GM12875 (cell line): ENCODE data around the gene IRF1.

ENCODE experiments used
- H3K4me3 ChIP-seq: one replicate; pipeline ENCODE4 v1.5.1; 2011; ENCODE audit warnings: low read depth, low read length, control low read depth
- CTCF ChIP-seq: IDR thresholded peaks from 2 replicates; pipeline ENCODE4 v1.5.1; 2011; ENCODE audit warnings: low read depth, mild to moderate bottlenecking, control low read depth, inconsistent platforms, low read length, moderate library complexity, borderline replicate concordance; ENCODE audit not compliant: insufficient read depth

IRF1 gene

GRCh38 chr5:132435886-132436285 lies 54.7 kb downstream of the IRF1 start:
- no peak for TF ChIP-seq CTCF
- H3K4me3 ChIP-seq: no peak overlapping the region

- no peak for TF ChIP-seq CTCF
- H3K4me3 ChIP-seq: no peak overlapping the region
These were observed 55.1 kb downstream of the IRF1 start for GRCh38 chr5:132435447-132435846.

GRCh38 chr5:132434416-132435286 lies 55.9 kb downstream of the IRF1 start:
- no peak for TF ChIP-seq CTCF
- H3K4me3 ChIP-seq: no peak overlapping the region

GRCh38 chr5:132433141-132433540 lies 57.4 kb downstream of the IRF1 start:
- no peak overlapping the region for H3K4me3 ChIP-seq
- TF ChIP-seq CTCF: no peak

- H3K4me3 ChIP-seq: no peak overlapping the region
- no peak for TF ChIP-seq CTCF
These were observed 58.9 kb downstream of the IRF1 start for GRCh38 chr5:132431632-132432031.
